Activated naive CD4-positive, alpha-beta T cell treated with anti-CD3 and anti-CD28 coated beads, Interleukin-2, amount 50 U/mL, for 16 hours (primary cell): ENCODE data around the gene ASPDH.

ENCODE experiments used
- DNase-seq: peaks from one replicate; pipeline ENCODE4 v3.0.0-alpha.2; 2020

ASPDH gene

GRCh38 chr19:50512999-50513745, 541 bp downstream of the ASPDH start:
- DNase-seq, result no peak

- no peak for DNase-seq
Measured at GRCh38 chr19:50512112-50512998, 1.4 kb downstream of the ASPDH start.

- DNase-seq, result peak; percentile 97
Measured at GRCh38 chr19:50511069-50511822, 2.5 kb downstream of the ASPDH start, which contains the start of gene JOSD2. JOSD2 (minus strand) TSS chr19:50511191; CDS start chr19:50510431, 760 bp downstream.

- DNase-seq, result no peak
Measured at GRCh38 chr19:50510700-50511068, 3.0 kb downstream of the ASPDH start.

GRCh38 chr19:50510121-50510670, 3.5 kb downstream of the ASPDH start:
- no peak for DNase-seq

- no peak for DNase-seq
Measured at GRCh38 chr19:50509366-50509765, 4.3 kb downstream of the ASPDH start.

- DNase-seq, result no peak
Measured at GRCh38 chr19:50508843-50509190, 4.9 kb downstream of the ASPDH start.

- no peak for DNase-seq
Measured at GRCh38 chr19:50507376-50507775, 6.3 kb downstream of the ASPDH start.

GRCh38 chr19:50506700-50507099, 7.0 kb downstream of the ASPDH start:
- DNase-seq, result no peak

- no peak for DNase-seq
Measured at GRCh38 chr19:50505856-50506611, 7.7 kb downstream of the ASPDH start.

GRCh38 chr19:50501568-50502475, 11.9 kb downstream of the ASPDH start:
- DNase-seq, result no peak

- DNase-seq, result no peak
Measured at GRCh38 chr19:50501186-50501567, 12.5 kb downstream of the ASPDH start.

GRCh38 chr19:50500753-50501151, 13.0 kb downstream of the ASPDH start:
- no peak for DNase-seq

GRCh38 chr19:50500060-50500752, 13.5 kb downstream of the ASPDH start:
- no peak for DNase-seq

GRCh38 chr19:50498219-50499056, 15.3 kb downstream of the ASPDH start:
- DNase-seq, result no peak

- no peak for DNase-seq
Measured at GRCh38 chr19:50497022-50497405, 16.7 kb downstream of the ASPDH start.

GRCh38 chr19:50496189-50497021, 17.3 kb downstream of the ASPDH start:
- DNase-seq, result no peak

- no peak for DNase-seq
Measured at GRCh38 chr19:50495020-50495531, 18.6 kb downstream of the ASPDH start.
